Prostate gland (tissue), 2 donors: Measurements from ENCODE around the gene SLC1A2. TPM values are rescaled to one million over a fixed set of nuclear protein-coding genes. Genes with fewer than 3 reads are reported as not detected.

Source experiments
- DNase-seq: peaks from one replicate; pipeline ENCODE4 v3.0.0-alpha.2; 2019; ENCODE audit warnings: low spot score
- H3K27ac ChIP-seq, 2 donors: fragments of 200-600 bp; sonication (generic); 2 replicates each; pipeline ENCODE4 v1.5.1; 2017 to 2019
- H3K27me3 ChIP-seq: fragments of 200-600 bp; sonication (generic); replicated peaks from 2 replicates; pipeline ENCODE4 v1.5.1; 2019; ENCODE audit not compliant: insufficient read depth
- H3K36me3 ChIP-seq, 2 donors: fragments of 200-600 bp; sonication (generic); 1 replicate in 1 of 2; 2 replicates in 1 of 2; pipeline versions ENCODE4 v1.5.1 to v1.8.1; 2017 to 2019
- H3K4me1 ChIP-seq: fragments of 200-600 bp; sonication (generic); replicated peaks from 2 replicates; pipeline ENCODE4 v1.5.1; 2019
- H3K4me3 ChIP-seq, 2 donors: fragments of 200-600 bp; sonication (generic); 2 replicates each; pipeline ENCODE4 v1.5.1; 2017 to 2019
- H3K9me3 ChIP-seq: fragments of 200-600 bp; sonication (generic); 2 replicates; pipeline ENCODE4 v1.5.1; 2017
- POLR2A ChIP-seq: fragments of 450-650 bp; IDR thresholded peaks from one replicate; pipeline ENCODE4 v1.6.1; 2016; ENCODE audit warnings: antibody characterized with exemption, mild to moderate bottlenecking
- POLR2AphosphoS5 ChIP-seq: sonication (generic); formaldehyde crosslinking; IDR thresholded peaks from one replicate; pipeline ENCODE4 v1.6.1; 2017; ENCODE audit warnings: antibody characterized with exemption
- WGBS: methylation state at CpG from one replicate; pipeline ENCODE4 v1.1.5; 2018; 5-methylcytosine and 5-hydroxymethylcytosine counted together
- intact Hi-C: fragments of 100-400 bp; cut with DNase I; formaldehyde crosslinking; loops from one replicate; pipeline ENCODE4 v1.14.2; 2022
- total RNA-seq, 2 donors: library from RNA; depleted of rRNA; stranded (reverse); fragments of >200 nt; gene quantifications; one replicate each; pipeline ENCODE4 v1.1.0, GENCODE V29; 2016
- TF ChIP-seq, protein P1 (sequence below), 4 experiments: fragments of 200-600 bp in 2 of 4; fragments of 450-650 bp in 2 of 4; sonication (generic) in 2 of 4; IDR thresholded peaks; 1 replicate in 3 of 4; 2 replicates in 1 of 4; pipeline ENCODE4 v1.5.1; 2016 to 2019; ENCODE audit warnings: antibody characterized with exemption in 4 of 4, mild to moderate bottlenecking in 2 of 4, moderate library complexity in 2 of 4

The SLC1A2 gene
- total RNA-seq, 2 donors from 2014 or later, result 0.82 to 1.5 TPM

DNA sequence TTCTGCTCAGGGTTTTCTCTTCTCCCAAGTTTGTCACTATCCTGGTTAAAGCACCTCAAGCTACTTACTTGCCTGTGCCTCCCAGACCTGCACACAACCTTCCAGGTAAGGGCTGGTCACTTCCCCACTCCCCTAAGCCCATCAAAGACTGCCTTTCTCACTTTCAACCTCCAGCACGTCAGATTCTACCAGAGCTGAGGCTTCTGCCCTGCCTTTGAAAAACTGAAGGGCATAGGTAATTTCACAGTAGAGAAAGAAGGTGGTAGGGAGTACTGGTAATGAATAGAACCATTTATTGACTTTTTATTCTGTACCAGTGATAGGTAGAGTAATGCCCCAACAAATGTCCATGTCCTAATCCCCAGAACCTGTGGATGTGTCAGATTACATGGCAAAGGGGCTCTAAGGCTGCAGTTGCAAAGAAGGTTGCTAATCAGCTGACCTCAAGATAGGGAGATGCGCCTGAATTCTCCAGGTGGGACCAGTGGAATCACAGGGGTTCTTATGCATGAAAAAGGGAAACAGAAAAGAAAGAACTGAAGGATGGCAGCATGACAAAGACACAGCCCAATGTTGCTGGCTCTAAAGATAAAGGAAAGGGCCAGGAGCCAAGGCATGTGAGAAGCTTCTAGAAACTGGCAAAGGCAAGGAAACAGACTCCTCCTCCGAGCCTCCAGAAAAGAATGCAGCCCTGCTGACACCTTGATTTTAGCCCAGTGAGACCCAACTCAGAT is 89.0 kb downstream of the SLC1A2 start:
- Histone ChIP-seq H3K4me1 (no peaks in the 10 kb centered on the region), H3K9me3 (no peaks in the 10 kb centered on the region), H3K27ac (no peak overlapping the region), H3K4me3 (no peak overlapping the region), H3K27me3 (no peaks in the 10 kb centered on the region), H3K36me3 (no peaks in the 10 kb centered on the region)
- WGBS, result 74% methylated on average over 3 of the region's 3 CpGs
- intact Hi-C loops, result no loop called here
- no peak for DNase-seq
- TF ChIP-seq, protein P1, sequence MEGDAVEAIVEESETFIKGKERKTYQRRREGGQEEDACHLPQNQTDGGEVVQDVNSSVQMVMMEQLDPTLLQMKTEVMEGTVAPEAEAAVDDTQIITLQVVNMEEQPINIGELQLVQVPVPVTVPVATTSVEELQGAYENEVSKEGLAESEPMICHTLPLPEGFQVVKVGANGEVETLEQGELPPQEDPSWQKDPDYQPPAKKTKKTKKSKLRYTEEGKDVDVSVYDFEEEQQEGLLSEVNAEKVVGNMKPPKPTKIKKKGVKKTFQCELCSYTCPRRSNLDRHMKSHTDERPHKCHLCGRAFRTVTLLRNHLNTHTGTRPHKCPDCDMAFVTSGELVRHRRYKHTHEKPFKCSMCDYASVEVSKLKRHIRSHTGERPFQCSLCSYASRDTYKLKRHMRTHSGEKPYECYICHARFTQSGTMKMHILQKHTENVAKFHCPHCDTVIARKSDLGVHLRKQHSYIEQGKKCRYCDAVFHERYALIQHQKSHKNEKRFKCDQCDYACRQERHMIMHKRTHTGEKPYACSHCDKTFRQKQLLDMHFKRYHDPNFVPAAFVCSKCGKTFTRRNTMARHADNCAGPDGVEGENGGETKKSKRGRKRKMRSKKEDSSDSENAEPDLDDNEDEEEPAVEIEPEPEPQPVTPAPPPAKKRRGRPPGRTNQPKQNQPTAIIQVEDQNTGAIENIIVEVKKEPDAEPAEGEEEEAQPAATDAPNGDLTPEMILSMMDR (IDR thresholded peaks at IDR 0.05), result no peak
- no peak for TF ChIP-seq POLR2A
- TF ChIP-seq POLR2AphosphoS5, result no peak

DNA sequence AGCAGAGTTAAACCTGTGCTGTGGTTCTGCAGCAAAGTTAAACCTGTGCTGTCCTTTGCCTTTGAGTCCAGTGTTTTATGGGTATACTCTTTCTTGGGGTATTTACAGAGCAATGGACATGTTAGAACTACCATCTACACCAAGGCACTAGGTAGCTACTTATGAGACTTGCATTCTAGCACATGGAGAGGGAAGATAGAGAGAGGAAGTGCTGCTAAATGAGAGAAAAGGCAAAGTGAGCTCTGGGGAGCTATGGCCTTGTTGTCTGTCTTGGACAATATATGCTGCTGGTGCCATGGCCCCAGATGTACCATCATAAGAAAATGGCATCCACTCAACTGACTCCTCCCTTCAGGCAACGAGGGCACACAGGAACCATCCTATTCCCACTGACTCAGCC is 91.5 kb downstream of the SLC1A2 start:
- no peak for DNase-seq
- Histone ChIP-seq H3K36me3 (no peaks in the 10 kb centered on the region), H3K4me3 (no peak overlapping the region), H3K4me1 (no peaks in the 10 kb centered on the region), H3K9me3 (no peaks in the 10 kb centered on the region), H3K27me3 (no peaks in the 10 kb centered on the region), H3K27ac (no peak overlapping the region)
- 75% methylated on average over 1 of the region's 1 CpG for WGBS
- no peak for TF ChIP-seq POLR2A
- TF ChIP-seq, protein P1 (IDR thresholded peaks at IDR 0.05), result no peak
- no peak for TF ChIP-seq POLR2AphosphoS5
- intact Hi-C loops, result no loop called here

DNA sequence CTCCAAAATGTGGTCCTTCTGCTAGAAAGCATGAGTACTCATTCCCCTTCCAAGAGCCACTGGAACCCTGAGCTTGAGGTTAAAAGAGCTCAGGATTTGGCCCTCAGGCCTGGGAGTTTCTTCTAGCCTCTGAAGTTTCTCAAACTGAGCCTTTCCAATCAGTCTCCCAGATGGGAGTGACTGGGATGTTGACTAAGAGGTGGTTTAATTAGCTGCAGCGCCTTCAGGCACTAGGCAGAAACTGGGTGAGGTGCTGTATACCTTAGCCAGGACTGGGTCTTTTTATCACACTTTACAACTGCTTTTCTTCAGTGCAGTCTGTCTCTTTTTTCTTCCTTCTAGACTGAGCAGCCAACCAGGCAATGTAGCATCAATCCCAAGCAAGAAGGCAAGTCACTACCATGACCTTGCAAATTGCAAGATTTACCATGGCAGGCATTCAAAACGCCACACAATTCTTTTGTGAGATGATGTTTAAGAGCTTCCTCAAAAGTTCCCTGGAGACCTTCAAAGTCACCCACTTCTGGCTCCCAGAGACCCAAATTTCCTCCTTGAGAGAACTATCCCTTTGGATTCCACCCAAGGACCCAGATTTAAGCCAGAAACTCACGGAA is 93.0 kb downstream of the SLC1A2 start:
- Histone ChIP-seq H3K27ac (no peak overlapping the region), H3K36me3 (no peaks in the 10 kb centered on the region), H3K4me3 (no peak overlapping the region), H3K27me3 (no peaks in the 10 kb centered on the region), H3K9me3 (no peaks in the 10 kb centered on the region), H3K4me1 (no peaks in the 10 kb centered on the region)
- no peak for DNase-seq
- 56% methylated on average over 3 of the region's 3 CpGs for WGBS
- TF ChIP-seq POLR2A (no peak), POLR2AphosphoS5 (no peak)
- TF ChIP-seq, protein P1 (IDR thresholded peaks at IDR 0.05), result no peak
- intact Hi-C loops, result no loop called here

DNA sequence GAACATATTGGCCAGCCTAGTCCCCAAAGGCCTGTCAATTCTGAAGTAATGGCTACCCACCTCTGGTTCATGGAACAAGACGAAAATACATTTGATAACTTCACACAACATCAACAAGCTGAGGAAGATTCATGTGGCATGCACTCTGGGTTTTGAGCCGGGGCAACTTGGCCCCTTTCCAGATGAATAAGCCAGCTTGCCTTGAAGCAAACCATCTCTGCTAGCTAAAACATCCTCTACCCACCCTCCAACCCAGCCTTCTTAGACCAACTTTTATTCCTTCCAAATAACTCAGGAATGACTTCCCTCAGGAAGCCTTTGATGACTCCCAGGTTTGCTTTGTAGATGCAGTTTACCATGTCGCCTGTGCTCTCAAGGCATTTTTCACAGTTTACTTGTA is 94.4 kb downstream of the SLC1A2 start:
- 84% methylated on average over 3 of the region's 3 CpGs for WGBS
- Histone ChIP-seq H3K4me3 (no peak overlapping the region), H3K9me3 (no peaks in the 10 kb centered on the region), H3K4me1 (no peaks in the 10 kb centered on the region), H3K27ac (no peak overlapping the region), H3K27me3 (no peaks in the 10 kb centered on the region), H3K36me3 (no peaks in the 10 kb centered on the region)
- TF ChIP-seq POLR2AphosphoS5, result no peak
- TF ChIP-seq, protein P1 (IDR thresholded peaks at IDR 0.05), result no peak
- no peak for TF ChIP-seq POLR2A
- intact Hi-C loops, result no loop called here
- no peak for DNase-seq
